ENCODE results near the gene MICAL3.
"Not testable (repeated sequence)": the region's sequence is repeated elsewhere in the genome, so short reads cannot be mapped to it uniquely, and the experiment has no call there.

MICAL3 gene

GRCh38 chr22:17953147-17953546 lies 71.2 kb downstream of the MICAL3 start:
- no peak for DNase-seq (ENCODE audit: low spot score)

- DNase-seq (ENCODE audit: low spot score) = no peak
These were observed 72.0 kb downstream of the MICAL3 start for GRCh38 chr22:17952273-17952801.

- no peak for DNase-seq (ENCODE audit: low spot score)
These were observed 73.0 kb downstream of the MICAL3 start for GRCh38 chr22:17951315-17951714.

GRCh38 chr22:17950651-17951214 lies 73.6 kb downstream of the MICAL3 start:
- DNase-seq (ENCODE audit: low spot score) = no peak

- no peak for DNase-seq (ENCODE audit: low spot score)
These were observed 74.5 kb downstream of the MICAL3 start for GRCh38 chr22:17949642-17950473.

- DNase-seq (ENCODE audit: low spot score) = no peak
These were observed 76.3 kb downstream of the MICAL3 start for GRCh38 chr22:17948101-17948500.

GRCh38 chr22:17946662-17947367 lies 77.5 kb downstream of the MICAL3 start:
- DNase-seq (ENCODE audit: low spot score) = no peak

- no peak for DNase-seq (ENCODE audit: low spot score)
These were observed 78.3 kb downstream of the MICAL3 start for GRCh38 chr22:17945888-17946648.

- no peak for DNase-seq (ENCODE audit: low spot score)
These were observed 79.0 kb downstream of the MICAL3 start for GRCh38 chr22:17945156-17945887.

- DNase-seq (ENCODE audit: low spot score) = no peak
These were observed 80.1 kb downstream of the MICAL3 start for GRCh38 chr22:17944256-17944655.

GRCh38 chr22:17943533-17944249 lies 80.7 kb downstream of the MICAL3 start:
- no peak for DNase-seq (ENCODE audit: low spot score)

- no peak for DNase-seq (ENCODE audit: low spot score)
These were observed 81.6 kb downstream of the MICAL3 start for GRCh38 chr22:17942721-17943120.

GRCh38 chr22:17941471-17942406 lies 82.6 kb downstream of the MICAL3 start:
- DNase-seq (ENCODE audit: low spot score) = no peak

- DNase-seq (ENCODE audit: low spot score) = no peak
These were observed 84.8 kb downstream of the MICAL3 start for GRCh38 chr22:17939579-17939978.

GRCh38 chr22:17939011-17939410 lies 85.3 kb downstream of the MICAL3 start:
- DNase-seq (ENCODE audit: low spot score) = no peak

GRCh38 chr22:17938484-17938924 lies 85.9 kb downstream of the MICAL3 start:
- DNase-seq (ENCODE audit: low spot score) = no peak

- DNase-seq (ENCODE audit: low spot score) = not testable (repeated sequence)
These were observed 91.9 kb downstream of the MICAL3 start for GRCh38 chr22:17932457-17932856.

- DNase-seq (ENCODE audit: low spot score) = no peak
These were observed 92.9 kb downstream of the MICAL3 start for GRCh38 chr22:17931400-17931825.
